Measurements from ENCODE around the gene TNRC18. TPM values are rescaled to one million over a fixed set of nuclear protein-coding genes. Genes with fewer than 3 reads are reported as not detected.

Gene TNRC18
- total and polyA plus RNA-seq, 2 donors (not counting 3 experiments of a cell fraction or from before 2014, with no cell fraction given): 14.8 to 64.6 TPM

GRCh38 chr7:5357951-5358350, 65.7 kb downstream of the TNRC18 start:
- H3K27me3 ChIP-seq (ENCODE audit: control insufficient read depth in 2 of 2, insufficient read depth in 2 of 2, low read length in 2 of 2): no peaks in the 10 kb centered on the region
- POLR2A ChIA-PET: no interaction called here
- DNase-seq (ENCODE audit: low read depth, low spot score) (no peak), FAIRE-seq (no peak)
- no TSS peak for BruUV-seq (replicated peaks)
- no peak overlapping the region for H3K4me2 ChIP-seq (ENCODE audit: insufficient read depth, low read length)
- peaks cover 0 to 48% of the 10 kb centered on the region in 2 experiments for H3K36me3 ChIP-seq (ENCODE audit: control insufficient read depth in 2 of 2, extremely low read depth in 1 of 2, insufficient read depth in 2 of 2, low read length in 2 of 2)
- H2AFZ ChIP-seq (ENCODE audit: low read depth, low read length): no peak overlapping the region
- dilution Hi-C loops (cut with MboI; ENCODE audit: extremely low pct_ligation_motif_present, low sequenced_read_pairs): no loop called here
- TF ChIP-seq JUN (IDR thresholded peaks at IDR 0.05; ENCODE audit: borderline replicate concordance, insufficient read depth, insufficient read length, low read depth): no peak
- TF ChIP-seq, protein P1, sequence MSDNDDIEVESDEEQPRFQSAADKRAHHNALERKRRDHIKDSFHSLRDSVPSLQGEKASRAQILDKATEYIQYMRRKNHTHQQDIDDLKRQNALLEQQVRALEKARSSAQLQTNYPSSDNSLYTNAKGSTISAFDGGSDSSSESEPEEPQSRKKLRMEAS (IDR thresholded peaks at IDR 0.05; ENCODE audit: insufficient read depth, insufficient read length): no peak
- TF ChIP-seq POLR2A (IDR thresholded peaks at IDR 0.05; ENCODE audit: low read depth, low read length): no peak
- TF ChIP-seq GATA2 (IDR thresholded peaks at IDR 0.05; ENCODE audit: insufficient read depth, insufficient read length, low read depth, low read length): no peak
- TF ChIP-seq EZH2 (IDR thresholded peaks at IDR 0.05; ENCODE audit: borderline replicate concordance, low read depth, low read length, severe bottlenecking): no peak
- TF ChIP-seq MYC (IDR thresholded peaks at IDR 0.05; ENCODE audit: low read depth, low read length): no peak
- no peak for TF ChIP-seq FOS (IDR thresholded peaks at IDR 0.05; ENCODE audit: borderline replicate concordance, insufficient read depth, low read length)
- no peak for TF ChIP-seq POLR2AphosphoS5 (IDR thresholded peaks at IDR 0.05; ENCODE audit: insufficient read depth, low read depth, low read length)
- TF ChIP-seq, protein P2, sequence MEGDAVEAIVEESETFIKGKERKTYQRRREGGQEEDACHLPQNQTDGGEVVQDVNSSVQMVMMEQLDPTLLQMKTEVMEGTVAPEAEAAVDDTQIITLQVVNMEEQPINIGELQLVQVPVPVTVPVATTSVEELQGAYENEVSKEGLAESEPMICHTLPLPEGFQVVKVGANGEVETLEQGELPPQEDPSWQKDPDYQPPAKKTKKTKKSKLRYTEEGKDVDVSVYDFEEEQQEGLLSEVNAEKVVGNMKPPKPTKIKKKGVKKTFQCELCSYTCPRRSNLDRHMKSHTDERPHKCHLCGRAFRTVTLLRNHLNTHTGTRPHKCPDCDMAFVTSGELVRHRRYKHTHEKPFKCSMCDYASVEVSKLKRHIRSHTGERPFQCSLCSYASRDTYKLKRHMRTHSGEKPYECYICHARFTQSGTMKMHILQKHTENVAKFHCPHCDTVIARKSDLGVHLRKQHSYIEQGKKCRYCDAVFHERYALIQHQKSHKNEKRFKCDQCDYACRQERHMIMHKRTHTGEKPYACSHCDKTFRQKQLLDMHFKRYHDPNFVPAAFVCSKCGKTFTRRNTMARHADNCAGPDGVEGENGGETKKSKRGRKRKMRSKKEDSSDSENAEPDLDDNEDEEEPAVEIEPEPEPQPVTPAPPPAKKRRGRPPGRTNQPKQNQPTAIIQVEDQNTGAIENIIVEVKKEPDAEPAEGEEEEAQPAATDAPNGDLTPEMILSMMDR (IDR thresholded peaks at IDR 0.05; ENCODE audit: extremely low read depth in 1 of 2, insufficient read depth in 1 of 2, low read depth in 1 of 2, low read length in 2 of 2): no peak
- H3K79me2 ChIP-seq (ENCODE audit: control insufficient read depth, insufficient read depth, low read length): peaks cover 12% of the 10 kb centered on the region
- intact Hi-C loops (cut with micrococcal nuclease): no loop called here
- no peaks in the 10 kb centered on the region for H3K9me1 ChIP-seq (replicated peaks; ENCODE audit: control insufficient read depth, extremely low read depth, insufficient read depth, low read length)
- no peaks in the 10 kb centered on the region for H3K9me3 ChIP-seq (replicated peaks; ENCODE audit: control insufficient read depth, insufficient read depth, low read length)
- H3K4me1 ChIP-seq (ENCODE audit: control insufficient read depth, extremely low read depth, insufficient read depth, low read length): no peaks in the 10 kb centered on the region
- H4K20me1 ChIP-seq (replicated peaks; ENCODE audit: control insufficient read depth, extremely low read depth, insufficient read depth, low read length): no peaks in the 10 kb centered on the region
- H3K27ac ChIP-seq (ENCODE audit: insufficient read depth, low read depth, low read length): no peak overlapping the region
- H3K9ac ChIP-seq (replicated peaks; ENCODE audit: extremely low read depth, insufficient read depth, low read length): no peak overlapping the region
- CTCF ChIA-PET: interaction anchor here (1.1 to 1.8 kb wide), 3 partner anchors 8 to 118 kb away, joined by 3 to 6 read pairs (median 5); no protein-coding TSS in a partner anchor
- H3K4me3 ChIP-seq (replicated peaks in 1 of 3; ENCODE audit: insufficient read depth in 1 of 3, low read depth in 1 of 3, low read length in 3 of 3): no peak overlapping the region
